Measurements from ENCODE around the gene TJAP1.

The TJAP1 gene

DNA sequence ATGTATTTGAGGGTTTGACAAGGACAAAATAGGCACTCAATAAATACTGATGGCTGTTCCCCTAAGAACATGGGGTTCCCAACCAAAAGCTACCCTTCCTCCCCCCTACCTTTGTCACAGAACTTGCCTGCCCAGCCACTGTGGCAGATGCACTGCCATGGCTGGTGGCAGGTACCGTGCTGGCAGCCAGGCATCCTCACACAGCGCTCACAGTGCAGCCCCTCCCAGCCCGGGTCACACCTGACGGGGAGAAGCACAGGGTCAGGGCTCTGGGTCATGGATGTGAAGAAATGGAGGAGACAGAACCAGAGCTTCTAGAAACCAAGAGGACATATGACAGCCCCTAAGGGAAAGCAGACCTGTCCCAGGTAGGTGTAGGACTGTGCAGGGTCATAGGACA is 24.5 kb upstream of the TJAP1 start:
- Histone ChIP-seq H3K9ac (ENCODE audit: low read length) (no peak overlapping the region), H3K27ac (ENCODE audit: low read length) (no peak overlapping the region), H4K20me1 (ENCODE audit: insufficient read depth, low read length) (no peaks in the 10 kb centered on the region), H3K27me3 (ENCODE audit: low read depth, low read length) (no peaks in the 10 kb centered on the region), H3K4me2 (ENCODE audit: low read length) (no peak overlapping the region), H2AFZ (ENCODE audit: low read depth, low read length) (no peak overlapping the region), H3K79me2 (ENCODE audit: low read length) (no peaks in the 10 kb centered on the region), H3K9me3 (ENCODE audit: insufficient read depth, low read length) (no peaks in the 10 kb centered on the region), H3K4me3 (ENCODE audit: low read length) (no peak overlapping the region), H3K4me1 (ENCODE audit: low read length) (no peaks in the 10 kb centered on the region), H3K36me3 (replicated peaks; ENCODE audit: low read depth, low read length) (peaks cover 20% of the 10 kb centered on the region)
- TF ChIP-seq, protein P1, sequence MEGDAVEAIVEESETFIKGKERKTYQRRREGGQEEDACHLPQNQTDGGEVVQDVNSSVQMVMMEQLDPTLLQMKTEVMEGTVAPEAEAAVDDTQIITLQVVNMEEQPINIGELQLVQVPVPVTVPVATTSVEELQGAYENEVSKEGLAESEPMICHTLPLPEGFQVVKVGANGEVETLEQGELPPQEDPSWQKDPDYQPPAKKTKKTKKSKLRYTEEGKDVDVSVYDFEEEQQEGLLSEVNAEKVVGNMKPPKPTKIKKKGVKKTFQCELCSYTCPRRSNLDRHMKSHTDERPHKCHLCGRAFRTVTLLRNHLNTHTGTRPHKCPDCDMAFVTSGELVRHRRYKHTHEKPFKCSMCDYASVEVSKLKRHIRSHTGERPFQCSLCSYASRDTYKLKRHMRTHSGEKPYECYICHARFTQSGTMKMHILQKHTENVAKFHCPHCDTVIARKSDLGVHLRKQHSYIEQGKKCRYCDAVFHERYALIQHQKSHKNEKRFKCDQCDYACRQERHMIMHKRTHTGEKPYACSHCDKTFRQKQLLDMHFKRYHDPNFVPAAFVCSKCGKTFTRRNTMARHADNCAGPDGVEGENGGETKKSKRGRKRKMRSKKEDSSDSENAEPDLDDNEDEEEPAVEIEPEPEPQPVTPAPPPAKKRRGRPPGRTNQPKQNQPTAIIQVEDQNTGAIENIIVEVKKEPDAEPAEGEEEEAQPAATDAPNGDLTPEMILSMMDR (IDR thresholded peaks at IDR 0.05; ENCODE audit: low read depth, low read length), result no peak
- no peak for TF ChIP-seq EZH2phosphoT487 (IDR thresholded peaks at IDR 0.05; ENCODE audit: low read depth)

DNA sequence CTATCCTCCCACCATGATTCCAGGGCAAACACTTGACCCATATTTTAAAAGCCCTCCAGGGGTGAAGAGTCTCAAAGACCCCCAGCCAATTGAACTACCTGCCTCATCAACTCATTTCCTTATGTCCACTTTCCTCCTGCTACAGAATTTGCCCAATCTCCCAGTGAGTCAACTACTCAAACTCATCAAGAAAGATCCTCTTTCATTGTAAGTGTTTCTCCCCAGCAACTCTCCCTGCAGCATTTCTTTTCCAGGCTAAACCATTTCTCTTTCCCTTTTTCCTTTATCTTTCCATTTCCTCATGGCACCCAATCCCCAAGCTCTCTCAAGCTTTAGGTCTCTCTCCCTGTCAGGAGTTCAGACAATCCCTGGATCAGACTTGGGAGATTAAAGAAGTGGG is 23.5 kb upstream of the TJAP1 start:
- Histone ChIP-seq H3K36me3 (replicated peaks; ENCODE audit: low read depth, low read length) (peaks cover 20% of the 10 kb centered on the region), H3K79me2 (ENCODE audit: low read length) (no peaks in the 10 kb centered on the region), H3K4me2 (ENCODE audit: low read length) (no peak overlapping the region), H3K9me3 (ENCODE audit: insufficient read depth, low read length) (no peaks in the 10 kb centered on the region), H4K20me1 (ENCODE audit: insufficient read depth, low read length) (no peaks in the 10 kb centered on the region), H3K4me3 (ENCODE audit: low read length) (no peak overlapping the region), H3K27me3 (ENCODE audit: low read depth, low read length) (no peaks in the 10 kb centered on the region), H3K27ac (ENCODE audit: low read length) (no peak overlapping the region), H3K9ac (ENCODE audit: low read length) (no peak overlapping the region), H3K4me1 (ENCODE audit: low read length) (no peaks in the 10 kb centered on the region), H2AFZ (ENCODE audit: low read depth, low read length) (no peak overlapping the region)
- TF ChIP-seq, protein P1 (IDR thresholded peaks at IDR 0.05; ENCODE audit: low read depth, low read length), result no peak
- no peak for TF ChIP-seq EZH2phosphoT487 (IDR thresholded peaks at IDR 0.05; ENCODE audit: low read depth)

DNA sequence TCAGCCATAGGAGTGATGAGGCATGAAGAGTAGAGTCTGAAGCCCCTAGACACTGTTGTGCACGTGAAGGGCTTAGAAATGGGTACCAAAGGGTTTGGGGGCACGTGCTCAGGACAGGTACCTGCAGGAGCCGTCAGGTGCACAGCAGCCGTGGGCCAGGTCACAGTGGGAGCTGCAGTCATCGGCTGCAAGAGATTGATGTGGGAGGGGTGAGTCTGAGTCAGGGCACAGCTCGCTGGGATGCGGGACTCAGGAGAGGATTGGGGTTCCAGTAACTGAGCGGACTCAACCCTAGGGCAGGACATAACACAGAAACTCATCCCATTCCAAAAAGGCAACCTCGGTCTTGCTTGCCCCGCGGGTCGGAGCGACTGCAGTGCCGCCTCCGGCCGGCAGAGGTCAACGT is 23.1 kb upstream of the TJAP1 start:
- H2AFZ ChIP-seq (ENCODE audit: low read depth, low read length), result no peak overlapping the region
- H3K79me2 ChIP-seq (ENCODE audit: low read length), result no peaks in the 10 kb centered on the region
- no peaks in the 10 kb centered on the region for H3K9me3 ChIP-seq (ENCODE audit: insufficient read depth, low read length)
- no peak overlapping the region for H3K9ac ChIP-seq (ENCODE audit: low read length)
- no peaks in the 10 kb centered on the region for H3K27me3 ChIP-seq (ENCODE audit: low read depth, low read length)
- H3K4me2 ChIP-seq (ENCODE audit: low read length), result peak overlapping the region; percentile 75
- H4K20me1 ChIP-seq (ENCODE audit: insufficient read depth, low read length), result no peaks in the 10 kb centered on the region
- no peak overlapping the region for H3K27ac ChIP-seq (ENCODE audit: low read length)
- no peak for TF ChIP-seq EZH2phosphoT487 (IDR thresholded peaks at IDR 0.05; ENCODE audit: low read depth)
- TF ChIP-seq, protein P1 (IDR thresholded peaks at IDR 0.05; ENCODE audit: low read depth, low read length), result peak; percentile 54
- no peaks in the 10 kb centered on the region for H3K4me1 ChIP-seq (ENCODE audit: low read length)
- H3K36me3 ChIP-seq (replicated peaks; ENCODE audit: low read depth, low read length), result peaks cover 19% of the 10 kb centered on the region
- peak overlapping the region; percentile 73 for H3K4me3 ChIP-seq (ENCODE audit: low read length)

DNA sequence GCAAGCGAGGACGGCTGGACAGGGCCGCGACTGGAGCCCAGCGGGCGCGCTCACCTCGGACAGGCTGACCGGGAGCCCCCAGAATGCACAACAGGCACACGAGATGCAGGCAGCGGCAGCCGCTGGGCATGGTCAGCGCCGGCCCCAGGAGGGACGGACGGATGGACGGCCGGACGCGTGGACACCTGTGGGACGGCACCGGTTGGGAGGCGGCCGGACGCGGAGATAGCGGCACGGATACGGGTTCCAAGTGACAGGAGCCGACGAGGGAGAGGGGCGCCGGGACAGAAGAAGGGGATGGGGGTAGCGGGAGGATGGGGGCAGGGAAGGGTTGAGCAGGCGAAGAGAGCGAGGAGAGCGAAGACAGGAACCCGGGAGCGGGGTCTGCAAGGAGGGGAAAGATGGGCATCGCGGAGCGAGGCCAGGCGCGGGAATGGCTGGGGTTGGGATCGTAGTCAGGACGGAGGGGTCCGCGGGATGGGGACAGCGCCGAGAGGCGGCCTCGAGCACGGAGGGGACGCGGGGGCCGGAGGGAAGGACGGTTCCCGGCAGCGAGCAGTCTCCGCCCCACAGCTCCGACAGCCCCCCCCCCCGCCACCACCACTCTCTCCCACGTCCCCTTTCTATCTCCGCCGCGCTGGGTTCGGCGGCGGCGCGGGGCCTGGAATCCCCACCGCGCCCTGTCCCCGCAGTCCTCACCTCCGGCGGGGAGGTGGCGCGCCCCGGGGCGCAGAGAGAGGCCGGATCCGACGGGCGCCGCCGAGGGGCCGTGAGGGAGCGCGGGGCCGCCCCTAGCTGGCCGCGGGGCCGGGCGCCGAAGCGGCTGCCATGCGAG is 22.5 kb upstream of the TJAP1 start:
- H4K20me1 ChIP-seq (ENCODE audit: insufficient read depth, low read length), result no peaks in the 10 kb centered on the region
- no peaks in the 10 kb centered on the region for H3K9me3 ChIP-seq (ENCODE audit: insufficient read depth, low read length)
- H3K36me3 ChIP-seq (replicated peaks; ENCODE audit: low read depth, low read length), result peaks cover 15% of the 10 kb centered on the region
- peak overlapping the region; percentile 75 for H3K4me2 ChIP-seq (ENCODE audit: low read length)
- no peaks in the 10 kb centered on the region for H3K4me1 ChIP-seq (ENCODE audit: low read length)
- no peak for TF ChIP-seq EZH2phosphoT487 (IDR thresholded peaks at IDR 0.05; ENCODE audit: low read depth)
- TF ChIP-seq, protein P1 (IDR thresholded peaks at IDR 0.05; ENCODE audit: low read depth, low read length), result no peak; the same call in none of the 2 replicates
- H3K27ac ChIP-seq (ENCODE audit: low read length), result no peak overlapping the region
- H3K27me3 ChIP-seq (ENCODE audit: low read depth, low read length), result no peaks in the 10 kb centered on the region
- H3K4me3 ChIP-seq (ENCODE audit: low read length), result peak overlapping the region; percentile 73
- no peaks in the 10 kb centered on the region for H3K79me2 ChIP-seq (ENCODE audit: low read length)
- H3K9ac ChIP-seq (ENCODE audit: low read length), result peak overlapping the region; percentile 61
- H2AFZ ChIP-seq (ENCODE audit: low read depth, low read length), result no peak overlapping the region; the same call in 1 of the 2 replicates
